Measurements from ENCODE around the gene ZFP92. TPM values are rescaled to one million over a fixed set of nuclear protein-coding genes. Genes with fewer than 3 reads are reported as not detected.

ZFP92 gene
- total and polyA plus RNA-seq, 4 donors, result 1.6 to 2.7 (median 2.2) TPM

GRCh38 chrX:153443476-153444332 is 32.4 kb downstream of the ZFP92 start:
- H3K4me1 ChIP-seq (ENCODE audit: control insufficient read depth, insufficient read depth, low read length), result no peaks in the 10 kb centered on the region
- H3K27ac ChIP-seq (ENCODE audit: low read depth, low read length), result no peak overlapping the region
- no peak overlapping the region for H3K4me3 ChIP-seq (ENCODE audit: low read depth, low read length)
- no peaks in the 10 kb centered on the region for H3K27me3 ChIP-seq (ENCODE audit: control insufficient read depth, insufficient read depth, low read length)
- no peaks in the 10 kb centered on the region for H3K9me3 ChIP-seq (ENCODE audit: control insufficient read depth, insufficient read depth, low read length)
- no peak for DNase-seq (ENCODE audit: low read depth in 4 of 6, low spot score in 6 of 6)
- 91% methylated on average over 24 of the region's 25 CpGs for WGBS (ENCODE audit: insufficient coverage)
- H3K36me3 ChIP-seq (ENCODE audit: control insufficient read depth, insufficient read depth, low read length), result peaks cover 24% of the 10 kb centered on the region

GRCh38 chrX:153444333-153445011 is 33.2 kb downstream of the ZFP92 start:
- Histone ChIP-seq H3K4me3 (ENCODE audit: low read depth, low read length) (no peak overlapping the region), H3K9me3 (ENCODE audit: control insufficient read depth, insufficient read depth, low read length) (no peaks in the 10 kb centered on the region), H3K27me3 (ENCODE audit: control insufficient read depth, insufficient read depth, low read length) (no peaks in the 10 kb centered on the region), H3K36me3 (ENCODE audit: control insufficient read depth, insufficient read depth, low read length) (peaks cover 31% of the 10 kb centered on the region), H3K4me1 (ENCODE audit: control insufficient read depth, insufficient read depth, low read length) (no peaks in the 10 kb centered on the region), H3K27ac (ENCODE audit: low read depth, low read length) (no peak overlapping the region)
- WGBS (ENCODE audit: insufficient coverage), result 88% methylated on average over 37 of the region's 37 CpGs
- DNase-seq (ENCODE audit: low read depth in 4 of 6, low spot score in 6 of 6), result no peak

GRCh38 chrX:153445106-153445855 is 34.0 kb downstream of the ZFP92 start:
- Histone ChIP-seq H3K9me3 (ENCODE audit: control insufficient read depth, insufficient read depth, low read length) (no peaks in the 10 kb centered on the region), H3K27ac (ENCODE audit: low read depth, low read length) (no peak overlapping the region), H3K4me3 (ENCODE audit: low read depth, low read length) (no peak overlapping the region), H3K27me3 (ENCODE audit: control insufficient read depth, insufficient read depth, low read length) (no peaks in the 10 kb centered on the region), H3K36me3 (ENCODE audit: control insufficient read depth, insufficient read depth, low read length) (peaks cover 37% of the 10 kb centered on the region), H3K4me1 (ENCODE audit: control insufficient read depth, insufficient read depth, low read length) (no peaks in the 10 kb centered on the region)
- no peak for DNase-seq (ENCODE audit: low read depth in 4 of 6, low spot score in 6 of 6)
- 88% methylated on average over 35 of the region's 35 CpGs for WGBS (ENCODE audit: insufficient coverage)

- Histone ChIP-seq H3K27me3 (ENCODE audit: control insufficient read depth, insufficient read depth, low read length) (no peaks in the 10 kb centered on the region), H3K27ac (ENCODE audit: low read depth, low read length) (no peak within 1 kb of the TSS), H3K9me3 (ENCODE audit: control insufficient read depth, insufficient read depth, low read length) (no peaks in the 10 kb centered on the region), H3K4me1 (ENCODE audit: control insufficient read depth, insufficient read depth, low read length) (no peaks in the 10 kb centered on the region), H3K36me3 (ENCODE audit: control insufficient read depth, insufficient read depth, low read length) (peaks cover 44% of the 10 kb centered on the region), H3K4me3 (ENCODE audit: low read depth, low read length) (no peak within 1 kb of the TSS)
- 81% methylated on average over 30 of the region's 30 CpGs for WGBS (ENCODE audit: insufficient coverage)
- no peak for DNase-seq (ENCODE audit: low read depth in 4 of 6, low spot score in 6 of 6)
These were observed 34.8 kb downstream of the ZFP92 start, which contains the start of gene TREX2 for GRCh38 chrX:153445856-153446635. TREX2 (minus strand) TSS chrX:153446056; CDS start chrX:153445430, 626 bp downstream.

GRCh38 chrX:153446636-153446936 is 35.3 kb downstream of the ZFP92 start:
- no peak for DNase-seq (ENCODE audit: low read depth in 4 of 6, low spot score in 6 of 6)
- WGBS (ENCODE audit: insufficient coverage), result 83% methylated on average over 9 of the region's 10 CpGs

GRCh38 chrX:153446950-153447580 is 35.8 kb downstream of the ZFP92 start:
- no peaks in the 10 kb centered on the region for H3K4me1 ChIP-seq (ENCODE audit: control insufficient read depth, insufficient read depth, low read length)
- H3K27me3 ChIP-seq (ENCODE audit: control insufficient read depth, insufficient read depth, low read length), result no peaks in the 10 kb centered on the region
- H3K36me3 ChIP-seq (ENCODE audit: control insufficient read depth, insufficient read depth, low read length), result peaks cover 44% of the 10 kb centered on the region
- H3K27ac ChIP-seq (ENCODE audit: low read depth, low read length), result no peak overlapping the region
- no peak overlapping the region for H3K4me3 ChIP-seq (ENCODE audit: low read depth, low read length)
- no peak for DNase-seq (ENCODE audit: low read depth in 4 of 6, low spot score in 6 of 6)
- WGBS (ENCODE audit: insufficient coverage), result 88% methylated on average over 16 of the region's 17 CpGs
- no peaks in the 10 kb centered on the region for H3K9me3 ChIP-seq (ENCODE audit: control insufficient read depth, insufficient read depth, low read length)

More at GRCh38 chrX:153446636-153446936, 35.3 kb downstream of the ZFP92 start:
- no peaks in the 10 kb centered on the region for H3K9me3 ChIP-seq (ENCODE audit: control insufficient read depth, insufficient read depth, low read length)
- H3K4me3 ChIP-seq (ENCODE audit: low read depth, low read length), result no peak overlapping the region
- H3K36me3 ChIP-seq (ENCODE audit: control insufficient read depth, insufficient read depth, low read length), result peaks cover 44% of the 10 kb centered on the region
- H3K27me3 ChIP-seq (ENCODE audit: control insufficient read depth, insufficient read depth, low read length), result no peaks in the 10 kb centered on the region
- H3K4me1 ChIP-seq (ENCODE audit: control insufficient read depth, insufficient read depth, low read length), result no peaks in the 10 kb centered on the region
- H3K27ac ChIP-seq (ENCODE audit: low read depth, low read length), result no peak overlapping the region

GRCh38 chrX:153447581-153447960 is 36.3 kb downstream of the ZFP92 start:
- H3K27me3 ChIP-seq (ENCODE audit: control insufficient read depth, insufficient read depth, low read length), result no peaks in the 10 kb centered on the region
- H3K27ac ChIP-seq (ENCODE audit: low read depth, low read length), result no peak overlapping the region
- no peaks in the 10 kb centered on the region for H3K4me1 ChIP-seq (ENCODE audit: control insufficient read depth, insufficient read depth, low read length)
- no peak for DNase-seq (ENCODE audit: low read depth in 4 of 6, low spot score in 6 of 6)
- peaks cover 44% of the 10 kb centered on the region for H3K36me3 ChIP-seq (ENCODE audit: control insufficient read depth, insufficient read depth, low read length)
- no peaks in the 10 kb centered on the region for H3K9me3 ChIP-seq (ENCODE audit: control insufficient read depth, insufficient read depth, low read length)
- no peak overlapping the region for H3K4me3 ChIP-seq (ENCODE audit: low read depth, low read length)
- 76% methylated on average over 5 of the region's 8 CpGs for WGBS (ENCODE audit: insufficient coverage)

- Histone ChIP-seq H3K27ac (ENCODE audit: low read depth, low read length) (no peak overlapping the region), H3K9me3 (ENCODE audit: control insufficient read depth, insufficient read depth, low read length) (no peaks in the 10 kb centered on the region), H3K27me3 (ENCODE audit: control insufficient read depth, insufficient read depth, low read length) (no peaks in the 10 kb centered on the region), H3K4me1 (ENCODE audit: control insufficient read depth, insufficient read depth, low read length) (no peaks in the 10 kb centered on the region), H3K36me3 (ENCODE audit: control insufficient read depth, insufficient read depth, low read length) (peaks cover 44% of the 10 kb centered on the region), H3K4me3 (ENCODE audit: low read depth, low read length) (no peak overlapping the region)
- WGBS (ENCODE audit: insufficient coverage), result 84% methylated on average over 16 of the region's 21 CpGs
- no peak for DNase-seq (ENCODE audit: low read depth in 4 of 6, low spot score in 6 of 6)
These were observed 37.5 kb downstream of the ZFP92 start for GRCh38 chrX:153448556-153449367.

Measured in spinal cord (tissue), 10 donors.